Germinal center (tissue), 1 donor: Measurements from ENCODE around the gene EFCAB12.
A peak's percentile ranks its signal among the peaks of the same experiment; 100 is the strongest.
"Not testable (repeated sequence)": the region's sequence is repeated elsewhere in the genome, so short reads cannot be mapped to it uniquely, and the experiment has no call there.

Experiments used
- DNase-seq: peaks from one replicate; pipeline ENCODE4 v3.0.0; 2012; ENCODE audit warnings: mixed read lengths, low spot score

Gene EFCAB12

DNA sequence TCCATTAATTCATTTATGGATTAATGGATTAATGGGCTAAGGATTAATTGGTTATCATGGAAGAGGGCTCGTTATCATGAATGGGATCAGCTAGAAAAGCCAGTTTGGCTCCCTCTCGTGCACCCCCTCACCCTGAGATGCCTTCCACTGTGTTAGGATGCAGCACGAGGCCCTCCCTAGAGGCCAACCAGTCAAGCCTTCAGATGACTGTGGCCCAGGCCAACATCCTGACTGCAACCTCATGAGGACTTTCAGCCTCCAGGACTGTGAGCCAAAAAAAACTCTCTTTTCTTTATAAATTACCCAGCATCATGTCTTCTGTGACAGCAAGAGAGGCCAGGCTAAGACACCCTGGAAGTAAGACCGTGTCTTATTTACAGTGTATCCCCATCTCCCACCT lies 9.0 kb downstream of the EFCAB12 start:
- DNase-seq: no peak

DNA sequence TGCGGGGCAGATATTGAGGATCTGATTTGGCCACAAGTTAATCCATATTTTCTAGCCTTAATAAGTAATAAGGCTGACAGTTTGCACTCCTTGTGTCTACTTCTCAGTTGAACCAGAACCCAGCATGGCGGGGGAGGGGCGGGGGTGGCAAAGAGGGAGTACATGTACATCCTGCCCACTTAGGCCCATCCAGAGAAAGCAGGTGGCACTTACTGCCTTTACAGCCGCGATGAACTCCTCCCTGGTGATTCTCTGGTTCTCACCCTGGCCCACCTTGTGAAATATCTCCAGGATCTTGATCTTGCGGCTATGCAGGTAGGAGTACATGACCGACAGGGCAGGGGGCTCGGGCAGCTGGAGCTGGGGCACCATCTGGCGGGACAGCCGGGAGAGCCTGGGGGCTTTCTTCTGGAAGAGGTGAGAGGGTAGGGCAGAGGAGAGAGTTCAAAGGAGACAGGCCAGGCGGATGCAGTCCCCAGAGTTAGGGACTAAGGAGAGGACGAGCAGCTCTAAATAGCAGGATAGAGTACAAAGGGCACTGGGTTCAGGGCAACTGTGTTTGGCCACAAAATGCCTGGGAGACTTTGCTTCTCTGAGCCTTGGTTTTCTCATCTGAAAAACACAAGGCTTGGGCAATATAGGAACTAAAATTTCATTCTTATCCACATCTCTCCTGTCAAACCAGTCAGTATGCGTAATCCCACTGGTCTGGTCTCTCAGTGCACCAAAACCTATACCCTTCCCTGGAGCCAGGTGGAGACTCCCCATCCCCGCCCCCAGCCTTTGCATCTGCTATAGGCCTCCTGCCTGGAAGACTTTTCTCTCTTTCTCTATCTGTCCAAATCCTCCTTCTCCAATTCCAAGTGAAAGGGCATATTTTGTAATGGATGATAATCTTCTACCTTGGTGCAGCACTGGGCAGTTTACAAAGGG lies 10.1 kb downstream of the EFCAB12 start:
- no peak for DNase-seq

GRCh38 chr3:129417326-129417725 lies 11.1 kb downstream of the EFCAB12 start:
- DNase-seq: no peak

GRCh38 chr3:129416415-129416814 lies 12.0 kb downstream of the EFCAB12 start:
- DNase-seq: no peak

- DNase-seq: no peak
Measured at GRCh38 chr3:129415830-129416229, 12.6 kb downstream of the EFCAB12 start.

- DNase-seq: no peak
Measured at GRCh38 chr3:129415378-129415777, 13.1 kb downstream of the EFCAB12 start.

DNA sequence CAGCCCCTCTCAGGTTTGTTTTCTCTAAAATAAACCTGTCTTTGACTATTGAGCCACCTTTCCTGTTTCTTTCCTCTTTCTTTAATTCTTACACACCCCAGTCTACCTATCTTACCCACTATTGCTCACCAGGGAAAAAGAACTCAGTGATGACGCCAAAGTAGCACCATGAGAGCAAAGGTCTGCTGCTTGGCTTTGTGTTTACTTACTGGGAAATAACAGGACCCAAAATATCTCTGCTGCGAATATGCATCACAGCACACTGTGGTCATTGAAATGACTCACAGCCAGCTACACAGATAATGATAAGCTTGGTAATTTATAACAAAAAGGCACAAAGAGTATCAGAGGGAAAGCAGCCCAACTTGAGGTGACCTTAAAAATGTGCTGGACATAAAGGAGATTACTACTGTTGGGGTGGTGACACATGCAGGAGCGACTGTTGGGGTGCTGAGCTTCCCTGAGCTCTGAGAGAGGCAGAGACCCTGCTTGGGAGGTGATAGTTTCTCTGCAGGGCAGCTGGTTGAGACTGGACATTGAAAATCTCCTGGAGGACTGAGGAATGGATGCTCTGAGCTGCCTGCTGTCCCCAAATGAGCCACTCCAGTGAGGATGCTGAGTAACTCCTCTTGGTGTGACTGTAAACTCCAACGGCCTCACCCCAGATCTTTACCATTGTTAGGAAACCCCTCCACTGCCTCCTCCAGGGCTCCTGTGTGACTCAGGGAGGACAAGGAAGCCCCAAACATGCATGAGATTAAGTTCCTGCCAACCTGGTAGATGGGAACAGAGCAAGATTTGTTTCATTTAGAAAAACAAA lies 14.5 kb downstream of the EFCAB12 start:
- DNase-seq: peak; percentile 48

DNA sequence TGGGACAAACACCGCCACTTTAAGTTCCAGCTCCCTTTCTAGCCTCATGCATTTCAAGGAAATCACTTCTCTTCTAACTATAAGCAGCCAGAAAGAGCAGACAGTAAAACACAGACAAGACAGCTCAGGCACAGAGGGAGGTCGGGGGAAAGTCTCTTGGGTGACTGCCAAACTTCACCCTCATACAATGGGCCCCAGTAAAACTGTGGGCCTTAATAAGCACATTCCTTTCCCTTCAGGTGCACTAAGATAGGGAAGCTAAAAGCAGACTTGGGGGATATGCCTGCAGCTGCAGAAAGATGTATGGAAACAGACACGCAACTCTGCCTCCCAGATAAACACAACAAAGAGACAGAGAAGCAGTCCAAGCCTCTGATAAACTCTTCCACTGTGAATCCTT lies 15.2 kb downstream of the EFCAB12 start:
- DNase-seq: not testable (repeated sequence)

- DNase-seq: no peak
Measured at GRCh38 chr3:129412542-129413198, 15.8 kb downstream of the EFCAB12 start.

DNA sequence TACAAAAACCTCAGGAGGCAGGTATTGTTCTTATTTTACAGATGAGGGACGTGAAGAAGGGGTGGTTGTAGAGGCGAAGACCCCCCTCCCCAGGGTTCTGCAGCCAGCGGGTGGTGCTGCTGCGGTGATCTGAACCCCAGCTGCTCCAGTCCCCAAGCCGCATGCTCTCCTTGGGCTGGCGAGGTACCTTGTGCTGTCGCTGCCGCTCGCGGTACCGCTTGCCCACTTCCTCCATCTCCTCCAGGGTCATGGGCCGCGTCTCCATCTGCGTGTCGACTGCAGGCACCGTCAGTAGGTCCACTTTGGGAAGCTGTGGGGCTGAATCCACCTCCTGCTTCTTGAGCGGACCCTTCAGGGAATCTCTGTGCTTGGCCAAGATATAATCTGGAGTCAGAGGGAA lies 17.5 kb downstream of the EFCAB12 start:
- no peak for DNase-seq

DNA sequence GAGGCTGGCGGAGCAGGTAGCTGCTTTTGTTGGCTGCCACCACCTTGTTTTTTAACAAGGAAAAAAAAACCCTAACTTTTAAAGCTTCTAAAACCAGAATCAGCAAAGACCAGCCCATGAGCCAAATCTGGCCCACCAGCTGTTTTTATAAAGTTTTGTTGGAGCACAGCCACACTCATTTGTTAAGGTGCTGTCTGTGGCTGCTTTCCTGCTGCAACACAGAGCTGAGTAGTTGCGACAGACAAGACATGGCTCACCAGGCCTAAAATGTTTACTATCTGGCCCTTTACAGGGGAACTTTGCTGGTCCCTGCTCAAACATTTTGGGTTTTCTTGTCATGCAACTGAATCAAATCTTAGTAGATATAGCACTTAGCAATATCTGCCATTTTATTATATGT lies 18.9 kb downstream of the EFCAB12 start:
- DNase-seq: no peak

DNA sequence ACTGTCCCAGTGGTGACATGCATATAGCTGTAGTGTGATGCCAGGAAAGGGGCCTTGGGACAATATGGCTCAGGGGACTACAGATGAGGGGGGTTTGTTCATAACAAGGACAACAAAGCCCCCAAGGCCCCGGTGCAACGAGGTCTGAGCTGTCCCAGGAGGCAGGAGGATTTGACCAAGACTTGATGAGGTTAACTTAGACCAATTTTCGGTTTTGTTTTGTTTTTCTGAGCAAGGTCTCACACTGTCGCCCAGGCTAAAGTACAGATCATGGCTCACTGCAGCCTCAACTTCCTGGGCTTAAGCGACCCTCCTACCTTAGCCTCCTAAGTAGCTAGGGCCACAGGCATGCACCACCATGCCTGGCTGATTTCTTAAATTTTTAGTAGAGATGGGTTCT lies 23.8 kb downstream of the EFCAB12 start:
- DNase-seq: no peak

- no peak for DNase-seq
Measured at GRCh38 chr3:129404130-129404529, 24.3 kb downstream of the EFCAB12 start.

GRCh38 chr3:129403450-129403849 lies 25.0 kb downstream of the EFCAB12 start:
- no peak for DNase-seq

- DNase-seq: no peak
Measured at GRCh38 chr3:129402616-129403015, 25.8 kb downstream of the EFCAB12 start.

DNA sequence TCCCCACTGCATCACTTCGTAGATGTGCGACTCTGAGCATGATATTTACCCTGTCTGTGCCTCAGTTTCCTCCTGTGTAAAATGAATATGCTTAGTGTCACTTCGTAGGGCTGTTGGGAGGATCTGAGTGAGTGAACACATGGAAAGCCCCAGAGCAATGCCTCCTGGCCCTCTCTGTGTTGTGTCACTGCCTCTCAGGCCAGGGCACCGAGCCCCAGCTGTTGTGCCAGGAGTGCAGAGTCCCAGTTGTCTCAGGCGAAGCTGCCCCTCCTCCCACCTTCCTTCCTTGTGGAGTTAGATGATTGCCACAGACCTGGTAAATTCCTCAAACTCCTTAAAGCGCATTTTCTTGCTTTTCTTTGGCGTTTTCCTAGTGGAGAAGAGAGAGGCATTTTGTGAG lies 26.2 kb downstream of the EFCAB12 start:
- no peak for DNase-seq

DNA sequence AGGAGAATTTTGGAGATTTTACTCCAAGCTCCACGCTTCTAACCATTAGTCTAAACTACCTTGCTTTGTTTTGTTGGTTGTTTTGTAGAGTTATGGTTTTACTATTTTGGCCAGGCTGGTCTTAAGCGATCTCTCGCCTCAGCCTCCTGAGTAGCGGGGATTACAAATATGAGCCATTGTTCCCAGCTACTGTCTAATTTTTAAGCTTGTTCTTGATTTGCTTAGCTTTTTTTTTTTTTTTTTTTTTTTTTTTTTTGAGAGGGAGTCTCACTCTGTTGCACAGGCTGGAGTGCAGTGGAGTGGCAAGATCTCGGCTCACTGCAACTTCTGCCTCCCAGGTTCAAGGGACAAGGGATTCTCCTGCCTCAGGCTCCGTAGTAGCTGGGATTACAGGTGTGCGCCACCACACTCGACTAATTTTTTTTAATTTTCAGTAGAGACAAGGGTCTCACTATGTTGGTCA lies 28.5 kb downstream of the EFCAB12 start:
- DNase-seq: no peak

GRCh38 chr3:129399145-129399894 lies 29.1 kb downstream of the EFCAB12 start:
- DNase-seq: peak; percentile 83

DNA sequence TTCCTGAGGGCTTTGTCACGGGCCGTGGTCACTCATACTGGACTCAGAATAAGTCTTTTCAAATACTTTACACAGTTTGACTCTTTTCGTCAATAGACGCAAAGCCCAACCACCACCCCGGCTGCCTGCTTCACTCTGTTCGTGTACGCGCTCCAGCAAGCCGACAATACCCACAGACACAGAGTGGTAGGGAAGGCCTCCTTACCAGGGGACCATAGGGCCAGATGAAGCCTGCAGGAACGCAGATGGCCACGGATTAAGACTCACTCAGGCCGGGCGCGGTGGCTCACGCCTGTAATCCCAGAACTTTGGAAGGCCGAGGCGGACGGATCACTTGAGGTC lies 29.7 kb downstream of the EFCAB12 start:
- DNase-seq: peak; percentile 30

GRCh38 chr3:129393760-129394564 lies 34.5 kb downstream of the EFCAB12 start:
- not testable (repeated sequence) for DNase-seq

GRCh38 chr3:129393271-129393670 lies 35.2 kb downstream of the EFCAB12 start:
- DNase-seq: no peak
